ENCODE results near the gene FKBP11. TPM values are rescaled to one million over a fixed set of nuclear protein-coding genes. Genes with fewer than 3 reads are reported as not detected.

FKBP11 gene
- 1 to 10 TPM; 3.4 to 8.3 (median 7.1) TPM for total RNA-seq

DNA sequence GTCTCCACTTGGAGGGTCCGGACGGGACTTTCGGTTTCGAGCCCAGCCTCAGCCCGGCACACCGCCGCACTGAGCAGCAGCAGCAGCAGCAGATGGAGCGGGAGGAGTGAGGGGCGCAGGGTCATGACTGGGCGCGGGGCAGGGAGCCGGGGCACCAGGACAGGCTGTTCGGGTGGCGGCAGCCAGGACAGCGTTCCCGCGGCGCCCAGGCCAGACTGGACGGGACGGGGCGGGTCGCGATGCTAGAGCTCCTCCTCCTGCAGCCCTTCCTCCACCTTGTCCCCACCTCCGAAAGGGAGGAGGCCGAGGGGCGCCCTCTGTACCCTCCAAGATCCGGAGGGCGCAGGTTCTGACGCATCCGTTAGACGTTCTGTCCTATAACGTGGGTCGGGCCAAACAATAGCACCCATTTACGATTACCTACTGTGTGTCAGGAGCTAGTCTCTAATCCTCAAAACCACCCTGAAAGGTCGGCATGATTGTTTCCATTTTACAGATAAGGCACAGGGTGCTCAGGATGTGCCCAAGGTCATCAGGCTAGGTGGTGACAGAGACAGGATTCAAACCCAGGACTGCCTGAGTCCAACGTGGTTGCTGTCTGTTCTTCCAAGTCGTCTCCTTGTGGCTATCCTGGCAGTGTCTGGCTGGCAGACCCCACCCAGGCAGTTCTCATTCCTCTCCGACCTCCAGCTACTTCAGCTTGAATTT, at the start of gene FKBP11:
Gene FKBP11, minus strand, starts transcription at position 189 of the 708 bp plus-strand sequence. Its CDS starts 64 bp downstream, at position 125.
- WGBS, 2 donors (ENCODE audit: low coverage in 1 of 2): 24 to 30% methylated on average over 2 to 4 of the region's 38 CpGs
- Histone ChIP-seq H3K36me3 (peaks cover 0 to 16% of the 10 kb centered on the region in 2 donors), H3K27ac (peak within 1 kb of the TSS in 3 of 4 donors; percentile 44 to 78 (median 45)), H3K4me1 (peaks cover 0 to 20% (median 0%) of the 10 kb centered on the region in 3 donors), H3K4me3 (peak within 1 kb of the TSS; percentile 75 to 83), H3K9me3 (no peaks in the 10 kb centered on the region), H3K27me3 (no peaks in the 10 kb centered on the region)
- ATAC-seq: peak; percentile 86
- peak; percentile 33 for TF ChIP-seq POLR2AphosphoS5 (IDR thresholded peaks at IDR 0.05)
- TF ChIP-seq EP300 (IDR thresholded peaks at IDR 0.05): no peak
- no peak for TF ChIP-seq POLR2A (IDR thresholded peaks at IDR 0.05)

GRCh38 chr12:48973941-48974673, 48.8 kb upstream of the FKBP11 start:
- H3K9me3 ChIP-seq: no peaks in the 10 kb centered on the region

DNA sequence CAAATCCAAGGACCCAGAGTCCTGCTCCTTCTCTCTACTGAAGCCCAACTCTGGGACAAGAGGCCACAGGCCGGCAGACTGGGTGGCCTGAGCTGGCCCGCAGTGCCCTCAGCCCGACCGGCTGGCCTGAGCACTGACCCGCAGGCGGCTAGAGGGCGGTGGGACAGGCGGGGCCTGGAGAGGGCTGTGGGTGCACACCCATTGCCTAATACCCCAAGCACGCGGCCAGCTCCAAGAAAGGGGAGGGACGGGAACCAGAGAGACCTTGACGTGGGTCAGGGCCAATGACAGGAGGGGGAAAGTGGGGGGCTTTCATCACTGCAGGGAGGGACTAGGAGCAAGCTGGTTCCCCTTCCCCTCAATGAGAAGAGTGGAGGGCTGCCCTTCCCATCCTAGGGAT, 48.2 kb upstream of the FKBP11 start:
- Histone ChIP-seq H3K9me3 (no peaks in the 10 kb centered on the region), H3K4me1 (peaks cover 0 to 59% (median 24%) of the 10 kb centered on the region in 3 donors), H3K27ac (peak overlapping the region in 3 of 4 donors; percentile 30 to 58 (median 43)), H3K4me3 (no peak overlapping the region), H3K27me3 (peaks cover 97% of the 10 kb centered on the region), H3K36me3 (no peaks in the 10 kb centered on the region)
- WGBS, 2 donors (ENCODE audit: low coverage in 1 of 2): 0% methylated on average over 2 of the region's 12 CpGs; no CpG with 5 or more reads in 1 of the 2 donors
- no peak for TF ChIP-seq EP300 (IDR thresholded peaks at IDR 0.05)
- no peak for TF ChIP-seq POLR2AphosphoS5 (IDR thresholded peaks at IDR 0.05)
- TF ChIP-seq POLR2A (IDR thresholded peaks at IDR 0.05): no peak
- TF ChIP-seq, protein P1, sequence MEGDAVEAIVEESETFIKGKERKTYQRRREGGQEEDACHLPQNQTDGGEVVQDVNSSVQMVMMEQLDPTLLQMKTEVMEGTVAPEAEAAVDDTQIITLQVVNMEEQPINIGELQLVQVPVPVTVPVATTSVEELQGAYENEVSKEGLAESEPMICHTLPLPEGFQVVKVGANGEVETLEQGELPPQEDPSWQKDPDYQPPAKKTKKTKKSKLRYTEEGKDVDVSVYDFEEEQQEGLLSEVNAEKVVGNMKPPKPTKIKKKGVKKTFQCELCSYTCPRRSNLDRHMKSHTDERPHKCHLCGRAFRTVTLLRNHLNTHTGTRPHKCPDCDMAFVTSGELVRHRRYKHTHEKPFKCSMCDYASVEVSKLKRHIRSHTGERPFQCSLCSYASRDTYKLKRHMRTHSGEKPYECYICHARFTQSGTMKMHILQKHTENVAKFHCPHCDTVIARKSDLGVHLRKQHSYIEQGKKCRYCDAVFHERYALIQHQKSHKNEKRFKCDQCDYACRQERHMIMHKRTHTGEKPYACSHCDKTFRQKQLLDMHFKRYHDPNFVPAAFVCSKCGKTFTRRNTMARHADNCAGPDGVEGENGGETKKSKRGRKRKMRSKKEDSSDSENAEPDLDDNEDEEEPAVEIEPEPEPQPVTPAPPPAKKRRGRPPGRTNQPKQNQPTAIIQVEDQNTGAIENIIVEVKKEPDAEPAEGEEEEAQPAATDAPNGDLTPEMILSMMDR (IDR thresholded peaks at IDR 0.05): no peak
- peak; percentile 83 for ATAC-seq

More at GRCh38 chr12:48973941-48974673, 48.8 kb upstream of the FKBP11 start:
- Histone ChIP-seq H3K4me1 (peaks cover 0 to 65% (median 30%) of the 10 kb centered on the region in 3 donors), H3K4me3 (no peak overlapping the region), H3K36me3 (no peaks in the 10 kb centered on the region), H3K27ac (peak overlapping the region in 2 of 4 donors; percentile 30 to 58), H3K27me3 (peaks cover 98% of the 10 kb centered on the region)
- TF ChIP-seq POLR2AphosphoS5 (IDR thresholded peaks at IDR 0.05): no peak
- TF ChIP-seq, protein P1 (IDR thresholded peaks at IDR 0.05): peak in 3 of 4 experiments; percentile 35 to 62 (median 52)
- peak; percentile 70 for ATAC-seq
- WGBS, 2 donors (ENCODE audit: low coverage in 1 of 2): 9 to 47% methylated on average over 2 to 8 of the region's 19 CpGs

GRCh38 chr12:48972952-48973483, 47.7 kb upstream of the FKBP11 start:
- no peak overlapping the region for H3K4me3 ChIP-seq
- no peaks in the 10 kb centered on the region for H3K36me3 ChIP-seq
- ATAC-seq: no peak
- peaks cover 0 to 54% (median 19%) of the 10 kb centered on the region in 3 donors for H3K4me1 ChIP-seq
- H3K27me3 ChIP-seq: peaks cover 92% of the 10 kb centered on the region
- no CpG with 5 or more reads among the region's 3 CpGs for WGBS, 2 donors (ENCODE audit: low coverage in 1 of 2)
- peak overlapping the region in 3 of 4 donors; percentile 30 to 58 (median 43) for H3K27ac ChIP-seq
- no peaks in the 10 kb centered on the region for H3K9me3 ChIP-seq
- TF ChIP-seq, protein P1 (IDR thresholded peaks at IDR 0.05): no peak
- TF ChIP-seq POLR2AphosphoS5 (IDR thresholded peaks at IDR 0.05) (no peak), EP300 (IDR thresholded peaks at IDR 0.05) (no peak), POLR2A (IDR thresholded peaks at IDR 0.05) (no peak)
